Karpas-422 (cell line): ENCODE measurements around the gene TFDP1. TPM values are rescaled to one million over a fixed set of nuclear protein-coding genes. Genes with fewer than 3 reads are reported as not detected.

ENCODE experiments used
- DNase-seq: peaks from one replicate; pipeline ENCODE4 v3.0.0-alpha.2; 2015
- H2AFZ ChIP-seq: fragments of 200-600 bp; sonication (generic); 2 replicates; pipeline ENCODE4 v1.6.1; 2014; ENCODE audit warnings: antibody characterized with exemption, low read length, mixed read lengths
- H3K27ac ChIP-seq: fragments of 200-600 bp; sonication (generic); 2 replicates; pipeline ENCODE4 v1.5.1; 2014; ENCODE audit warnings: mild to moderate bottlenecking, low read length, moderate library complexity
- H3K27me3 ChIP-seq: fragments of 200-600 bp; sonication (generic); 2 replicates; pipeline ENCODE4 v1.6.1; 2014; ENCODE audit warnings: low read length, mixed read lengths
- H3K36me3 ChIP-seq: fragments of 200-600 bp; sonication (generic); 2 replicates; pipeline ENCODE4 v1.6.1; 2014; ENCODE audit warnings: low read length, mixed read lengths; ENCODE audit not compliant: insufficient read depth
- H3K4me1 ChIP-seq: fragments of 200-600 bp; sonication (generic); 2 replicates; pipeline ENCODE4 v1.6.1; 2014; ENCODE audit warnings: mild to moderate bottlenecking, low read length, mixed read lengths
- H3K4me2 ChIP-seq: fragments of 200-600 bp; sonication (generic); 2 replicates; pipeline ENCODE4 v1.6.1; 2014; ENCODE audit warnings: low read length, low read depth, mild to moderate bottlenecking; ENCODE audit not compliant: poor library complexity, severe bottlenecking
- H3K4me3 ChIP-seq: fragments of 200-600 bp; sonication (generic); 2 replicates; pipeline ENCODE4 v1.5.1; 2014; ENCODE audit warnings: mild to moderate bottlenecking, antibody characterized with exemption, low read length, mixed read lengths
- H3K79me2 ChIP-seq: fragments of 200-600 bp; sonication (generic); 2 replicates; pipeline ENCODE4 v1.6.1; 2014; ENCODE audit warnings: mild to moderate bottlenecking, low read length, mixed read lengths
- H3K9ac ChIP-seq: fragments of 200-600 bp; sonication (generic); 2 replicates; pipeline ENCODE4 v1.6.0; 2014; ENCODE audit warnings: low read length
- H3K9me2 ChIP-seq: fragments of 200-600 bp; sonication (generic), shearing (Covaris generic); replicated peaks from 2 replicates; pipeline ENCODE4 v1.6.0; 2014; ENCODE audit warnings: mild to moderate bottlenecking, low read length, moderate library complexity; ENCODE audit not compliant: insufficient read depth
- H3K9me3 ChIP-seq: fragments of 300-700, 200-600 bp; sonication (generic); 2 replicates; pipeline ENCODE4 v1.6.1; 2014; ENCODE audit warnings: low read length, mixed read lengths
- H4K20me1 ChIP-seq: fragments of 200-600 bp; sonication (generic); 2 replicates; pipeline ENCODE4 v1.6.1; 2014; ENCODE audit warnings: mild to moderate bottlenecking, antibody characterized with exemption, low read length, low read depth; ENCODE audit not compliant: insufficient read depth
- total RNA-seq: library from RNA; depleted of rRNA; stranded (reverse); fragments of >200 nt; shearing (Covaris generic); gene quantifications from 2 replicates; pipeline ENCODE4 v1.2.3, GENCODE V29; 2014; ENCODE audit warnings: low replicate concordance

Gene TFDP1
- total RNA-seq, 1 experiment from 2014 or later, result 89.2 TPM

- H3K9me3 ChIP-seq, result no peaks in the 10 kb centered on the region
- no peaks in the 10 kb centered on the region for H3K9me2 ChIP-seq
- H3K36me3 ChIP-seq, result no peaks in the 10 kb centered on the region
- H3K4me1 ChIP-seq, result peaks cover 4% of the 10 kb centered on the region; the same call in 1 of the 2 replicates
- H4K20me1 ChIP-seq, result no peaks in the 10 kb centered on the region
- H3K27ac ChIP-seq, result no peak overlapping the region
- H3K27me3 ChIP-seq, result no peaks in the 10 kb centered on the region
- no peak overlapping the region for H3K4me2 ChIP-seq
- H2AFZ ChIP-seq, result no peak overlapping the region
- H3K79me2 ChIP-seq, result no peaks in the 10 kb centered on the region
- H3K9ac ChIP-seq, result no peak overlapping the region
- H3K4me3 ChIP-seq, result no peak overlapping the region
- no peak for DNase-seq
These were observed 30.8 kb upstream of the TFDP1 start for GRCh38 chr13:113553511-113554332.

DNA sequence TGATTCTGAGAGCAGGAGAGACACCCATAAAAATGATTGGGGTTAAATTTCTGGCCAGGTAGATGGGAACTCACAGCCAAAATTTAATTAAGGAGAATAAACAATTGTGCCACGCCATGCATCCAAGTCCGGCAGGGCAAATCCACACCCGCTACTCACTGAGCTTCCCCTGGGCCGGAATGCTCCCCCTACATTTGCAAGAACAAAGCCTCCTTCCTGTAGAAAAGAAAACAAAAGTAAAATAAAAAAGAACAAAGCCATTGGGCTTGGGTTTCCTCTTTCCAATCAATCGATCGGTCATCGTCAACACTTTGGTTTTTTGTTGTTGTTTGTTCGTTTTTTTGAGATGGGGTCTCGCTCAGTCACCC is 30.2 kb upstream of the TFDP1 start:
- no peaks in the 10 kb centered on the region for H3K27me3 ChIP-seq
- H3K27ac ChIP-seq, result no peak overlapping the region
- no peaks in the 10 kb centered on the region for H3K9me2 ChIP-seq
- no peaks in the 10 kb centered on the region for H3K36me3 ChIP-seq
- no peaks in the 10 kb centered on the region for H3K79me2 ChIP-seq
- H2AFZ ChIP-seq, result no peak overlapping the region
- no peaks in the 10 kb centered on the region for H3K9me3 ChIP-seq
- no peak for DNase-seq
- H4K20me1 ChIP-seq, result no peaks in the 10 kb centered on the region
- no peak overlapping the region for H3K4me2 ChIP-seq
- H3K4me3 ChIP-seq, result no peak overlapping the region
- peaks cover 4% of the 10 kb centered on the region; the same call in 1 of the 2 replicates for H3K4me1 ChIP-seq
- no peak overlapping the region for H3K9ac ChIP-seq

DNA sequence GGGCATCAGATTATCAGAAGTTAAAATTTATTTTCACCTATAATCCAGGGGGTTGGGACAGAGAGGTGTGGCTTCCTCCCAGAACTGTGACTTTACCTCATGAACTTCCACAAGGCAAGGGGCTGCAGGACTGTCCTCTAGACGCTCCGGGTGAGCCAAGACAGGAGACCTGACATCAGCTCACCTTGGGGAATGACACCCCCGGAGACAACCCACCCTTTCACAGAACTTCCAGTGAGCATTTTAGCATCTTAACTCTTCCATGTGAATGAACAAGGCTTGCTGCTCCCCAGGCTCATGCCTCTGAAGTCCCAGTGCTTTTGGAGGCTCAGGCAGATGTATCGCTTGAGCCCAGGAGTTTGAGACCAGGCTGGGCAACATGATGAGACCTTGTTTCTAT is 29.4 kb upstream of the TFDP1 start:
- no peaks in the 10 kb centered on the region for H4K20me1 ChIP-seq
- H3K9me2 ChIP-seq, result no peaks in the 10 kb centered on the region
- H3K9ac ChIP-seq, result no peak overlapping the region
- no peaks in the 10 kb centered on the region for H3K79me2 ChIP-seq
- DNase-seq, result no peak
- no peak overlapping the region for H2AFZ ChIP-seq
- peaks cover 4% of the 10 kb centered on the region; the same call in 1 of the 2 replicates for H3K4me1 ChIP-seq
- H3K4me2 ChIP-seq, result no peak overlapping the region
- H3K36me3 ChIP-seq, result no peaks in the 10 kb centered on the region
- H3K9me3 ChIP-seq, result no peaks in the 10 kb centered on the region
- no peak overlapping the region for H3K4me3 ChIP-seq
- no peaks in the 10 kb centered on the region for H3K27me3 ChIP-seq
- H3K27ac ChIP-seq, result no peak overlapping the region

GRCh38 chr13:113557013-113557412 is 27.5 kb upstream of the TFDP1 start:
- H2AFZ ChIP-seq, result no peak overlapping the region
- no peaks in the 10 kb centered on the region for H3K27me3 ChIP-seq
- no peaks in the 10 kb centered on the region for H3K9me3 ChIP-seq
- no peak overlapping the region for H3K4me2 ChIP-seq
- H3K79me2 ChIP-seq, result no peaks in the 10 kb centered on the region
- peaks cover 4% of the 10 kb centered on the region; the same call in 1 of the 2 replicates for H3K4me1 ChIP-seq
- no peaks in the 10 kb centered on the region for H3K36me3 ChIP-seq
- DNase-seq, result no peak
- no peak overlapping the region for H3K27ac ChIP-seq
- no peaks in the 10 kb centered on the region for H3K9me2 ChIP-seq
- H3K9ac ChIP-seq, result no peak overlapping the region
- H3K4me3 ChIP-seq, result no peak overlapping the region
- no peaks in the 10 kb centered on the region for H4K20me1 ChIP-seq

- Histone ChIP-seq H3K27ac (no peak overlapping the region), H4K20me1 (no peaks in the 10 kb centered on the region), H3K4me1 (peaks cover 10% of the 10 kb centered on the region; the same call in 1 of the 2 replicates), H2AFZ (no peak overlapping the region), H3K4me3 (no peak overlapping the region), H3K9me3 (no peaks in the 10 kb centered on the region), H3K9me2 (no peaks in the 10 kb centered on the region), H3K27me3 (no peaks in the 10 kb centered on the region), H3K4me2 (no peak overlapping the region), H3K36me3 (no peaks in the 10 kb centered on the region), H3K9ac (no peak overlapping the region), H3K79me2 (no peaks in the 10 kb centered on the region)
- DNase-seq, result no peak
These were observed 26.1 kb upstream of the TFDP1 start for GRCh38 chr13:113558461-113558860.

GRCh38 chr13:113559061-113559460 is 25.5 kb upstream of the TFDP1 start:
- Histone ChIP-seq H3K36me3 (no peaks in the 10 kb centered on the region), H2AFZ (no peak overlapping the region), H3K4me3 (no peak overlapping the region)

DNA sequence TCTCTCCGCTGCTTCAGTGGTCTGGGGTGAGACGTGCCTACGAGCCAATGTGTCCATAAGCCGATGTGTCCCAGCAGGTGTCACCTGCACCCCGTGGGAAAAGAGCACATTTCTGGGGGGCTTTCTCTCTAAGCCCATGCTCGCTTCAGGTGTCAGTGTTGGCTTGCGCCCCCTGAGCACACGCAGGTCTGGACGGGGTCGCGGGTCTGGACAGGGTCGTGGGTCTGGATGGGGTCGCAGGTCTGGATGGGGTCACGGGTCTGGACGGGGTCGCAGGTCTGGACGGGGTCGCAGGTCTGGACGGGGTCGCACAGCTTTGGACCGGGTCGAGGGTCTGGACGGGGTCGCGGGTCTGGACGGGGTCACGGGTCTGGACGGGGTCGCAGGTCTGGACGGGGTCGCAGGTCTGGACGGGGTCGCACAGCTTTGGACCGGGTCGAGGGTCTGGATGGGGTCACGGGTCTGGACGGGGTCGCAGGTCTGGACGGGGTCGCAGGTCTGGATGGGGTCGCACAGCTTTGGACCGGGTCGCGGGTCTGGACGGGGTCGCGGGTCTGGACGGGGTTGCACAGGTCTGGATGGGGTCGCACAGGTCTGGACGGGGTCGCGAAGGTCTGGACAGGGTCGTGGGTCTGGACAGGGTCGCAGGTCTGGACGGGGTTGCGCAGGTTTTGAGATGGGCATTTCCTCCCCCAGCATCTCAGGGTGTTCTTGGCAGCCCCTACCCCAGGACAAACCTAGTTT is 24.5 kb upstream of the TFDP1 start:
- Histone ChIP-seq H4K20me1 (no peaks in the 10 kb centered on the region), H2AFZ (no peak overlapping the region), H3K9me2 (no peaks in the 10 kb centered on the region), H3K9ac (no peak overlapping the region), H3K4me3 (no peak overlapping the region), H3K4me2 (no peak overlapping the region), H3K4me1 (peaks cover 10% of the 10 kb centered on the region; the same call in 1 of the 2 replicates), H3K79me2 (no peaks in the 10 kb centered on the region), H3K27ac (no peak overlapping the region), H3K27me3 (no peaks in the 10 kb centered on the region), H3K36me3 (no peaks in the 10 kb centered on the region), H3K9me3 (no peaks in the 10 kb centered on the region)
- DNase-seq, result no peak

More at GRCh38 chr13:113559061-113559460, 25.5 kb upstream of the TFDP1 start:
- no peaks in the 10 kb centered on the region for H4K20me1 ChIP-seq
- no peaks in the 10 kb centered on the region for H3K9me3 ChIP-seq
- no peaks in the 10 kb centered on the region for H3K27me3 ChIP-seq
- DNase-seq, result no peak
- H3K9me2 ChIP-seq, result no peaks in the 10 kb centered on the region
- H3K79me2 ChIP-seq, result no peaks in the 10 kb centered on the region
- H3K9ac ChIP-seq, result no peak overlapping the region
- peaks cover 10% of the 10 kb centered on the region; the same call in 1 of the 2 replicates for H3K4me1 ChIP-seq
- H3K4me2 ChIP-seq, result no peak overlapping the region
- no peak overlapping the region for H3K27ac ChIP-seq

DNA sequence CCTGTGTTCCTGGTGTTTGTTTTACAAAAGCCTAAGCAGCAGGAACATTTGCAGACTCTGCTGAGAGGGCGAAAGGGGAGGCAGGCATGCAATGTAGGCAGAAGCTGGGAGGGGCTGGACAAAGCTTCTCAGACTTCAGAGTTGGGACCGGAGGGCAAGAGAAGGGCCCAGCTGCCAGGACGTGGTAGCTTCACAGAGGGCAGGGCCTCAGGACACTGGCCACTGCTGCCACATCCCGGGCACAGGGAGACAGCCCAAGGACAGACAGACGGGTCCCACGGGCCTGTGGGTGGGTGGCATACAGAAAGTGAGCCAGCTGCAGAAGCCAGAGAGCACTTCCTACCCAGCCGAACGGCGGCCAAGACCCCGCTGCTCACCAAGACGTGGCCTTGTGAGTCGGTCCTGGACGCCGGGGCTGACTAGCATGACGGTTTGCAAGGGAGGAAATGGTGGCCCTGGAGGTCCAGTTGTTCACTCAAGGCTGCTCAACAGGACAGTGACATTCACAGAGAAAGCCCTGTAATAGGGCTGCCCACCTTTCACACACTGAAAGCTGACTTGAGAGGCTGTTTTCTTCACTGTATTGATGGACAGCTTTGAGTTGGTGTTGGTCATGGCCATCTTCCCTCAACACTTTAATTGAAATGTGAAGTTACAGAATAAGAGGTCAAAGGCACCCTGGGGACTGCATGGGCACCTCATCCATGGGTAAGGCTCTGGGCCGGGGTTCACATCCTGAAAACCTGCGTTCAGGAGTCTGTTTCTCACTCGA is 23.7 kb upstream of the TFDP1 start:
- H2AFZ ChIP-seq, result no peak overlapping the region
- H3K4me2 ChIP-seq, result no peak overlapping the region
- no peaks in the 10 kb centered on the region for H4K20me1 ChIP-seq
- no peaks in the 10 kb centered on the region for H3K27me3 ChIP-seq
- H3K4me1 ChIP-seq, result peaks cover 10% of the 10 kb centered on the region; the same call in 1 of the 2 replicates
- H3K79me2 ChIP-seq, result no peaks in the 10 kb centered on the region
- H3K27ac ChIP-seq, result no peak overlapping the region
- no peak overlapping the region for H3K9ac ChIP-seq
- H3K36me3 ChIP-seq, result no peaks in the 10 kb centered on the region
- no peaks in the 10 kb centered on the region for H3K9me3 ChIP-seq
- DNase-seq, result no peak
- no peaks in the 10 kb centered on the region for H3K9me2 ChIP-seq
- H3K4me3 ChIP-seq, result no peak overlapping the region
